Trophoblast cell (in vitro differentiated cells and primary cell): ENCODE measurements around the gene VWA5B1.
A peak's percentile ranks its signal among the peaks of the same experiment; 100 is the strongest.

Experiments
- DNase-seq, 2 donors: peaks; one replicate each; pipeline ENCODE4 v3.0.0-alpha.2; 2016
- H2AFZ ChIP-seq: 2 replicates; pipeline ENCODE4 v1.6.1; 2013; ENCODE audit warnings: low read length, moderate library complexity, mild to moderate bottlenecking; ENCODE audit not compliant: insufficient read depth, poor library complexity
- H2AK5ac ChIP-seq: 2 replicates; pipeline ENCODE4 v1.6.1; 2013; ENCODE audit warnings: mild to moderate bottlenecking, low read length
- H2BK120ac ChIP-seq: 2 replicates; pipeline ENCODE4 v1.6.1; 2013; ENCODE audit warnings: low read length, mild to moderate bottlenecking, moderate library complexity; ENCODE audit not compliant: insufficient read depth, poor library complexity
- H2BK12ac ChIP-seq: 2 replicates; pipeline ENCODE4 v1.6.1; 2013; ENCODE audit warnings: mild to moderate bottlenecking, low read length, moderate library complexity
- H2BK5ac ChIP-seq: 2 replicates; pipeline ENCODE4 v1.6.1; 2013; ENCODE audit warnings: low read length, low read depth, moderate library complexity, mild to moderate bottlenecking; ENCODE audit not compliant: poor library complexity
- H3K14ac ChIP-seq: 2 replicates; pipeline ENCODE4 v1.6.1; 2013; ENCODE audit warnings: mild to moderate bottlenecking, low read length
- H3K18ac ChIP-seq: 2 replicates; pipeline ENCODE4 v1.6.1; 2013; ENCODE audit warnings: mild to moderate bottlenecking, low read length
- H3K23ac ChIP-seq: 2 replicates; pipeline ENCODE4 v1.6.1; 2013; ENCODE audit warnings: low read length
- H3K27ac ChIP-seq: 2 replicates; pipeline ENCODE4 v1.5.1; 2013; ENCODE audit warnings: low read depth, mild to moderate bottlenecking, inconsistent platforms, low read length, moderate library complexity
- H3K27me3 ChIP-seq: 2 replicates; pipeline ENCODE4 v1.6.1; 2013; ENCODE audit warnings: inconsistent platforms, mild to moderate bottlenecking, low read length, moderate library complexity; ENCODE audit not compliant: insufficient read depth
- H3K36me3 ChIP-seq, 2 experiments: 1 replicate in 1 of 2; 2 replicates in 1 of 2; pipeline ENCODE4 v1.6.1; 2013; ENCODE audit warnings: low read length in 2 of 2, mild to moderate bottlenecking in 2 of 2, moderate library complexity in 1 of 2; ENCODE audit not compliant: insufficient read depth in 2 of 2, control insufficient read depth in 1 of 2
- H3K4ac ChIP-seq: 2 replicates; pipeline ENCODE4 v1.6.1; 2013; ENCODE audit warnings: low read depth, mild to moderate bottlenecking, low read length, moderate library complexity
- H3K4me1 ChIP-seq, 2 experiments: 1 replicate in 1 of 2; 2 replicates in 1 of 2; pipeline ENCODE4 v1.6.1; 2013; ENCODE audit warnings: low read length in 2 of 2, mild to moderate bottlenecking in 2 of 2, moderate library complexity in 1 of 2; ENCODE audit not compliant: insufficient read depth in 2 of 2, control insufficient read depth in 1 of 2
- H3K4me2 ChIP-seq: 2 replicates; pipeline ENCODE4 v1.6.1; 2013; ENCODE audit warnings: inconsistent platforms, mild to moderate bottlenecking, low read length, moderate library complexity
- H3K4me3 ChIP-seq: 2 replicates; pipeline ENCODE4 v1.5.1; 2013; ENCODE audit warnings: mild to moderate bottlenecking, low read depth, low read length, inconsistent platforms
- H3K79me1 ChIP-seq: one replicate; pipeline ENCODE4 v1.6.1; 2013; ENCODE audit warnings: low read length
- H3K79me2 ChIP-seq: 2 replicates; pipeline ENCODE4 v1.6.1; 2013; ENCODE audit warnings: low read length, mild to moderate bottlenecking; ENCODE audit not compliant: control insufficient read depth, insufficient read depth, poor library complexity
- H3K9ac ChIP-seq: 2 replicates; pipeline ENCODE4 v1.6.1; 2013; ENCODE audit warnings: mild to moderate bottlenecking, low read length
- H3K9me3 ChIP-seq: 2 replicates; pipeline ENCODE4 v1.6.1; 2013; ENCODE audit warnings: low read depth, mild to moderate bottlenecking, control low read depth, inconsistent platforms, low read length; ENCODE audit not compliant: insufficient read depth
- H4K12ac ChIP-seq: 2 replicates; pipeline ENCODE4 v1.6.1; 2013; ENCODE audit warnings: low read depth, mild to moderate bottlenecking, low read length, moderate library complexity
- H4K8ac ChIP-seq: 2 replicates; pipeline ENCODE4 v1.6.1; 2013; ENCODE audit warnings: low read depth, mild to moderate bottlenecking, low read length, moderate library complexity
- H4K91ac ChIP-seq: one replicate; pipeline ENCODE4 v1.6.1; 2013; ENCODE audit warnings: low read depth, mild to moderate bottlenecking, low read length, moderate library complexity
- WGBS: extraction: QIAGEN DNeasy Blood & Tissue Kit; methylation state at CpG from one replicate; pipeline ENCODE4 v1.1.7; 2013; ENCODE audit warnings: missing lambda C conversion rate; ENCODE audit not compliant: insufficient read length, insufficient coverage; ENCODE audit errors: extremely low coverage; 5-methylcytosine and 5-hydroxymethylcytosine counted together

The VWA5B1 gene

GRCh38 chr1:20343149-20343937, 52.7 kb downstream of the VWA5B1 start:
- WGBS = no CpG with 5 or more reads among the region's 59 CpGs

GRCh38 chr1:20343938-20344302, 53.2 kb downstream of the VWA5B1 start:
- H3K14ac ChIP-seq = no peak overlapping the region
- H3K4ac ChIP-seq = no peak overlapping the region
- peaks cover 7% of the 10 kb centered on the region for H3K9me3 ChIP-seq
- H3K79me2 ChIP-seq = no peaks in the 10 kb centered on the region
- H4K12ac ChIP-seq = no peak overlapping the region
- H3K4me3 ChIP-seq = no peak overlapping the region
- no peak overlapping the region for H2AFZ ChIP-seq
- H3K27ac ChIP-seq = no peak overlapping the region
- no peak overlapping the region for H3K9ac ChIP-seq
- no peak overlapping the region for H4K91ac ChIP-seq
- H3K4me1 ChIP-seq = peaks cover 2 to 6% of the 10 kb centered on the region in 2 experiments
- no CpG with 5 or more reads among the region's 10 CpGs for WGBS
- no peak overlapping the region for H2AK5ac ChIP-seq
- H2BK12ac ChIP-seq = no peak overlapping the region
- H3K27me3 ChIP-seq = peaks cover 9% of the 10 kb centered on the region
- DNase-seq = no peak
- H4K8ac ChIP-seq = no peak overlapping the region
- no peaks in the 10 kb centered on the region for H3K36me3 ChIP-seq
- H3K18ac ChIP-seq = no peak overlapping the region
- H2BK120ac ChIP-seq = no peak overlapping the region
- no peak overlapping the region for H3K23ac ChIP-seq
- no peaks in the 10 kb centered on the region for H3K79me1 ChIP-seq
- H3K4me2 ChIP-seq = peak overlapping the region; percentile 39
- no peak overlapping the region for H2BK5ac ChIP-seq

More at GRCh38 chr1:20343149-20343937, 52.7 kb downstream of the VWA5B1 start:
- Histone ChIP-seq H3K18ac (no peak overlapping the region), H4K91ac (no peak overlapping the region), H3K27ac (no peak overlapping the region), H3K4me2 (peak overlapping the region; percentile 52), H3K4me1 (peaks cover 2 to 6% of the 10 kb centered on the region in 2 experiments), H3K9me3 (peaks cover 7% of the 10 kb centered on the region), H2BK5ac (no peak overlapping the region), H2BK12ac (no peak overlapping the region), H3K27me3 (peaks cover 9% of the 10 kb centered on the region), H4K12ac (no peak overlapping the region), H3K4ac (no peak overlapping the region), H3K36me3 (no peaks in the 10 kb centered on the region), H2AFZ (peak overlapping the region; percentile 66), H3K79me2 (no peaks in the 10 kb centered on the region), H3K14ac (no peak overlapping the region), H3K9ac (no peak overlapping the region), H3K79me1 (no peaks in the 10 kb centered on the region), H2AK5ac (no peak overlapping the region), H3K4me3 (no peak overlapping the region), H2BK120ac (no peak overlapping the region), H3K23ac (no peak overlapping the region), H4K8ac (no peak overlapping the region)
- DNase-seq = no peak

- Histone ChIP-seq H3K9ac (no peak overlapping the region), H2AFZ (no peak overlapping the region), H3K4me3 (no peak overlapping the region), H3K79me2 (no peaks in the 10 kb centered on the region), H3K36me3 (no peaks in the 10 kb centered on the region), H3K9me3 (peaks cover 7% of the 10 kb centered on the region), H3K18ac (no peak overlapping the region), H3K14ac (no peak overlapping the region), H3K27ac (no peak overlapping the region), H3K4ac (no peak overlapping the region), H4K91ac (no peak overlapping the region), H2BK120ac (no peak overlapping the region), H3K4me1 (peaks cover 2 to 6% of the 10 kb centered on the region in 2 experiments), H3K4me2 (no peak overlapping the region), H3K79me1 (no peaks in the 10 kb centered on the region), H3K23ac (no peak overlapping the region), H2AK5ac (no peak overlapping the region), H2BK12ac (no peak overlapping the region), H2BK5ac (no peak overlapping the region), H4K12ac (no peak overlapping the region), H4K8ac (no peak overlapping the region), H3K27me3 (peaks cover 9% of the 10 kb centered on the region)
- no CpG with 5 or more reads among the region's 7 CpGs for WGBS
- DNase-seq = no peak
Observed at GRCh38 chr1:20344738-20345137, 54.1 kb downstream of the VWA5B1 start.

- Histone ChIP-seq H2BK5ac (no peak overlapping the region), H3K4me2 (no peak overlapping the region), H3K9ac (no peak overlapping the region), H3K4me3 (no peak overlapping the region), H4K91ac (no peak overlapping the region), H3K27ac (no peak overlapping the region), H3K4me1 (peaks cover 2 to 6% of the 10 kb centered on the region in 2 experiments), H2BK12ac (no peak overlapping the region), H3K9me3 (peaks cover 5% of the 10 kb centered on the region), H3K79me2 (no peaks in the 10 kb centered on the region), H3K27me3 (peaks cover 9% of the 10 kb centered on the region), H4K12ac (no peak overlapping the region), H3K18ac (no peak overlapping the region), H4K8ac (no peak overlapping the region), H3K4ac (no peak overlapping the region), H2BK120ac (no peak overlapping the region), H3K36me3 (no peaks in the 10 kb centered on the region), H3K23ac (no peak overlapping the region), H2AK5ac (no peak overlapping the region), H2AFZ (no peak overlapping the region), H3K14ac (no peak overlapping the region), H3K79me1 (no peaks in the 10 kb centered on the region)
- no CpG with 5 or more reads among the region's 13 CpGs for WGBS
- no peak for DNase-seq
Observed at GRCh38 chr1:20345419-20345818, 54.7 kb downstream of the VWA5B1 start.
